Mesendoderm (in vitro differentiated cells): ENCODE data around the gene GLB1L3.
"Not testable (repeated sequence)": the region's sequence is repeated elsewhere in the genome, so short reads cannot be mapped to it uniquely, and the experiment has no call there.

ENCODE experiments used
- DNase-seq: peaks from one replicate; pipeline ENCODE4 v3.0.0; 2013
- H2AK5ac ChIP-seq: 2 replicates; pipeline ENCODE4 v1.6.1; 2013; ENCODE audit warnings: low read length, inconsistent platforms
- H2BK120ac ChIP-seq: 2 replicates; pipeline ENCODE4 v1.6.1; 2013; ENCODE audit warnings: low read depth, mild to moderate bottlenecking, low read length, moderate library complexity, mixed read lengths
- H2BK15ac ChIP-seq: replicated peaks from 2 replicates; pipeline ENCODE4 v1.6.1; 2013; ENCODE audit warnings: low read depth, mild to moderate bottlenecking, moderate library complexity
- H2BK5ac ChIP-seq: 2 replicates; pipeline ENCODE4 v1.6.1; 2013; ENCODE audit warnings: low read length, inconsistent platforms
- H3K18ac ChIP-seq: 2 replicates; pipeline ENCODE4 v1.6.1; 2013; ENCODE audit warnings: mild to moderate bottlenecking, low read length, mixed read lengths
- H3K23ac ChIP-seq: one replicate; pipeline ENCODE4 v1.6.1; 2013; ENCODE audit warnings: low read length
- H3K27ac ChIP-seq: 2 replicates; pipeline ENCODE4 v1.5.1; 2013; ENCODE audit warnings: low read depth, mild to moderate bottlenecking, inconsistent platforms, low read length, moderate library complexity
- H3K27me3 ChIP-seq: 2 replicates; pipeline ENCODE4 v1.6.1; 2013; ENCODE audit warnings: low read length, control low read depth, mild to moderate bottlenecking, inconsistent platforms; ENCODE audit not compliant: insufficient read depth, poor library complexity
- H3K36me3 ChIP-seq: 2 replicates; pipeline ENCODE4 v1.6.1; 2013; ENCODE audit warnings: low read length, inconsistent platforms; ENCODE audit not compliant: control insufficient read depth, insufficient read depth
- H3K4ac ChIP-seq: one replicate; pipeline ENCODE4 v1.6.1; 2013; ENCODE audit warnings: low read depth, mild to moderate bottlenecking, low read length, moderate library complexity
- H3K4me1 ChIP-seq: 2 replicates; pipeline ENCODE4 v1.6.1; 2013; ENCODE audit warnings: low read depth, low read length, inconsistent platforms; ENCODE audit not compliant: control insufficient read depth
- H3K4me2 ChIP-seq: 2 replicates; pipeline ENCODE4 v1.6.1; 2013; ENCODE audit warnings: low read length
- H3K4me3 ChIP-seq: 2 replicates; pipeline ENCODE4 v1.5.1; 2013; ENCODE audit warnings: mild to moderate bottlenecking, low read length
- H3K56ac ChIP-seq: one replicate; pipeline ENCODE4 v1.6.1; 2013; ENCODE audit warnings: low read length
- H3K79me1 ChIP-seq: 2 replicates; pipeline ENCODE4 v1.6.1; 2013; ENCODE audit warnings: low read length, inconsistent platforms
- H3K79me2 ChIP-seq: 2 replicates; pipeline ENCODE4 v1.6.1; 2013; ENCODE audit warnings: mild to moderate bottlenecking, low read length; ENCODE audit not compliant: control insufficient read depth, insufficient read depth
- H3K9ac ChIP-seq: 2 replicates; pipeline ENCODE4 v1.6.1; 2013; ENCODE audit warnings: low read length, inconsistent platforms
- H4K5ac ChIP-seq: one replicate; pipeline ENCODE4 v1.6.1; 2013; ENCODE audit warnings: low read length
- H4K8ac ChIP-seq: one replicate; pipeline ENCODE4 v1.6.1; 2013; ENCODE audit warnings: low read depth, mild to moderate bottlenecking, control low read depth, low read length, moderate library complexity
- WGBS: extraction: QIAGEN DNeasy Blood & Tissue Kit; methylation state at CpG from one replicate; pipeline ENCODE4 v1.1.7; 2013; ENCODE audit warnings: low lambda C conversion rate, missing lambda C conversion rate; ENCODE audit not compliant: insufficient coverage; ENCODE audit errors: extremely low coverage; 5-methylcytosine and 5-hydroxymethylcytosine counted together

Gene GLB1L3

GRCh38 chr11:134278356-134278755 lies 2.2 kb downstream of the GLB1L3 start:
- H3K27me3 ChIP-seq, result no peaks in the 10 kb centered on the region
- no peak overlapping the region for H3K4me2 ChIP-seq

GRCh38 chr11:134281635-134282034 lies 5.5 kb downstream of the GLB1L3 start:
- not testable (repeated sequence) for H3K27me3 ChIP-seq, H2BK5ac ChIP-seq, H3K18ac ChIP-seq, H4K8ac ChIP-seq, H3K9ac ChIP-seq, H3K79me2 ChIP-seq, H2BK15ac ChIP-seq, DNase-seq, H2BK120ac ChIP-seq, H3K4me1 ChIP-seq, H3K4me2 ChIP-seq, H3K27ac ChIP-seq, H3K36me3 ChIP-seq, H3K56ac ChIP-seq, H2AK5ac ChIP-seq, H3K4ac ChIP-seq, H3K4me3 ChIP-seq, H3K23ac ChIP-seq, H3K79me1 ChIP-seq, H4K5ac ChIP-seq
- no CpG with 5 or more reads among the region's 17 CpGs for WGBS

More at GRCh38 chr11:134278356-134278755, 2.2 kb downstream of the GLB1L3 start:
- Histone ChIP-seq H3K4ac (no peak overlapping the region), H4K5ac (no peak overlapping the region), H2BK15ac (no peak overlapping the region), H3K56ac (no peak overlapping the region), H3K9ac (no peak overlapping the region), H2BK5ac (no peak overlapping the region), H3K79me2 (peaks cover 6% of the 10 kb centered on the region), H3K23ac (no peak overlapping the region), H3K27ac (no peak overlapping the region), H3K36me3 (no peaks in the 10 kb centered on the region), H3K4me3 (no peak overlapping the region), H2AK5ac (no peak overlapping the region), H3K18ac (no peak overlapping the region), H2BK120ac (no peak overlapping the region), H4K8ac (no peak overlapping the region), H3K4me1 (no peaks in the 10 kb centered on the region), H3K79me1 (no peaks in the 10 kb centered on the region)
- DNase-seq, result no peak
- no CpG with 5 or more reads among the region's 4 CpGs for WGBS

GRCh38 chr11:134282121-134283045 lies 6.2 kb downstream of the GLB1L3 start:
- no peak overlapping the region for H3K27ac ChIP-seq
- no peak overlapping the region for H3K18ac ChIP-seq
- H2BK5ac ChIP-seq, result no peak overlapping the region
- H3K4ac ChIP-seq, result no peak overlapping the region
- H2AK5ac ChIP-seq, result no peak overlapping the region
- H3K9ac ChIP-seq, result no peak overlapping the region
- no peak overlapping the region for H3K56ac ChIP-seq
- H3K4me1 ChIP-seq, result no peaks in the 10 kb centered on the region
- DNase-seq, result no peak
- H2BK120ac ChIP-seq, result no peak overlapping the region
- H4K5ac ChIP-seq, result no peak overlapping the region
- no peak overlapping the region for H3K23ac ChIP-seq
- H2BK15ac ChIP-seq, result no peak overlapping the region
- WGBS, result no CpG with 5 or more reads among the region's 22 CpGs
- H3K79me1 ChIP-seq, result no peaks in the 10 kb centered on the region
- H3K4me2 ChIP-seq, result no peak overlapping the region
- no peak overlapping the region for H4K8ac ChIP-seq
- no peaks in the 10 kb centered on the region for H3K27me3 ChIP-seq
- H3K36me3 ChIP-seq, result no peaks in the 10 kb centered on the region
- H3K4me3 ChIP-seq, result no peak overlapping the region
- no peaks in the 10 kb centered on the region for H3K79me2 ChIP-seq

GRCh38 chr11:134283461-134284230 lies 7.5 kb downstream of the GLB1L3 start:
- Histone ChIP-seq H3K4ac (no peak overlapping the region), H2BK120ac (no peak overlapping the region), H3K9ac (no peak overlapping the region), H3K4me3 (no peak overlapping the region), H3K23ac (no peak overlapping the region), H3K56ac (no peak overlapping the region), H3K18ac (no peak overlapping the region), H2BK5ac (no peak overlapping the region), H3K36me3 (no peaks in the 10 kb centered on the region), H3K79me1 (no peaks in the 10 kb centered on the region), H4K8ac (no peak overlapping the region), H4K5ac (no peak overlapping the region), H3K4me2 (no peak overlapping the region), H3K4me1 (no peaks in the 10 kb centered on the region), H2AK5ac (no peak overlapping the region), H2BK15ac (no peak overlapping the region), H3K27ac (no peak overlapping the region), H3K27me3 (no peaks in the 10 kb centered on the region), H3K79me2 (no peaks in the 10 kb centered on the region)
- no peak for DNase-seq
- WGBS, result no CpG with 5 or more reads among the region's 16 CpGs

- H2AK5ac ChIP-seq, H3K56ac ChIP-seq, H3K4me1 ChIP-seq, H3K9ac ChIP-seq, H3K4me3 ChIP-seq, H4K8ac ChIP-seq, H3K27me3 ChIP-seq, H3K27ac ChIP-seq, H2BK5ac ChIP-seq, H2BK15ac ChIP-seq, DNase-seq, H3K79me2 ChIP-seq, H2BK120ac ChIP-seq, H3K18ac ChIP-seq, H3K79me1 ChIP-seq, H4K5ac ChIP-seq, H3K4me2 ChIP-seq, H3K36me3 ChIP-seq, H3K23ac ChIP-seq, H3K4ac ChIP-seq: not testable (repeated sequence)
- WGBS, result no CpG with 5 or more reads among the region's 5 CpGs
These were observed 8.2 kb downstream of the GLB1L3 start for GRCh38 chr11:134284349-134284748.
